Lung (tissue), 12 donors: ENCODE measurements around the gene CD44. TPM values are rescaled to one million over a fixed set of nuclear protein-coding genes. Genes with fewer than 3 reads are reported as not detected.

Source experiments
- ATAC-seq: fragments of 200-7000 bp; cut with Tn5 transposase; one replicate; pipeline ENCODE4 v1.9.1; 2020; ENCODE audit warnings: moderate number of reproducible peaks; ENCODE audit not compliant: insufficient read depth, low FRiP score
- DNase-seq, 3 donors: peaks; one replicate each; pipeline ENCODE4 v3.0.0-alpha.2; 2013 to 2017
- H3K27ac ChIP-seq, 2 donors: one replicate each; pipeline ENCODE4 v1.5.1; 2013; ENCODE audit warnings: mild to moderate bottlenecking in 2 of 2, moderate library complexity in 2 of 2, control low read depth in 1 of 2, inconsistent platforms in 1 of 2, low read depth in 1 of 2, low read length in 1 of 2
- H3K27me3 ChIP-seq, 3 donors: one replicate each; pipeline ENCODE4 v1.5.1; 2013; ENCODE audit warnings: low read length in 2 of 3; ENCODE audit not compliant: control insufficient read depth in 3 of 3, insufficient read depth in 3 of 3
- H3K36me3 ChIP-seq, 4 donors: one replicate each; pipeline ENCODE4 v1.5.1; 2013; ENCODE audit warnings: low read length in 4 of 4, mild to moderate bottlenecking in 1 of 4, moderate library complexity in 1 of 4; ENCODE audit not compliant: control insufficient read depth in 4 of 4, insufficient read depth in 4 of 4
- H3K4me1 ChIP-seq, 5 donors: one replicate each; pipeline ENCODE4 v1.5.1; 2013; ENCODE audit warnings: low read length in 5 of 5, mild to moderate bottlenecking in 2 of 5, moderate library complexity in 1 of 5; ENCODE audit not compliant: control insufficient read depth in 5 of 5, insufficient read depth in 5 of 5
- H3K4me3 ChIP-seq: one replicate; pipeline ENCODE4 v1.5.1; 2013; ENCODE audit warnings: mild to moderate bottlenecking, control low read depth, moderate library complexity
- H3K9ac ChIP-seq, 2 donors: one replicate each; pipeline ENCODE4 v1.5.1; 2013; ENCODE audit warnings: low read length in 2 of 2, control low read depth in 1 of 2; ENCODE audit not compliant: insufficient read depth in 1 of 2
- H3K9me3 ChIP-seq, 4 donors: one replicate each; pipeline ENCODE4 v1.5.1; 2013; ENCODE audit warnings: low read length in 3 of 4, mild to moderate bottlenecking in 1 of 4, moderate library complexity in 1 of 4; ENCODE audit not compliant: control insufficient read depth in 4 of 4, insufficient read depth in 3 of 4
- WGBS, 2 donors: extraction: QIAGEN DNeasy Blood & Tissue Kit; methylation state at CpG; one replicate each; pipeline ENCODE4 v1.1.7; 2013; 5-methylcytosine and 5-hydroxymethylcytosine counted together
- polyA plus RNA-seq, 2 donors: library from polyadenylated mRNA; stranded (reverse); fragments of 200-250 nt; gene quantifications; one replicate each; pipeline ENCODE4 v1.2.1, GENCODE V29; 2013
- total RNA-seq, 2 donors: library from RNA; depleted of rRNA in 1 of 2; stranded (reverse); fragments of >200 nt in 1 of 2; gene quantifications; one replicate each; pipeline ENCODE4 v1.2.1, GENCODE V29; 2014 to 2021
- TF ChIP-seq, protein P1 (sequence below): IDR thresholded peaks from 2 replicates; pipeline ENCODE4 v1.5.1; 2012; ENCODE audit warnings: mild to moderate bottlenecking; ENCODE audit errors: control extremely low read depth, extremely low read depth
- donor health status: control.
- donor health status: control.
- donor health status: Bipolar disorder and iron deficiency.
- donor health status: healthy.
- donor health status: DM: yes; HTN: yes; CAD: no.

Gene CD44
- total and polyA plus RNA-seq, 4 donors = 115 to 636 (median 544) TPM

- 53 to 62% methylated on average over 4 of the region's 4 CpGs for WGBS, 2 donors
- H3K9ac ChIP-seq = no peak overlapping the region
- no peak overlapping the region for H3K27ac ChIP-seq
- no peaks in the 10 kb centered on the region for H3K36me3 ChIP-seq
- TF ChIP-seq, protein P1, sequence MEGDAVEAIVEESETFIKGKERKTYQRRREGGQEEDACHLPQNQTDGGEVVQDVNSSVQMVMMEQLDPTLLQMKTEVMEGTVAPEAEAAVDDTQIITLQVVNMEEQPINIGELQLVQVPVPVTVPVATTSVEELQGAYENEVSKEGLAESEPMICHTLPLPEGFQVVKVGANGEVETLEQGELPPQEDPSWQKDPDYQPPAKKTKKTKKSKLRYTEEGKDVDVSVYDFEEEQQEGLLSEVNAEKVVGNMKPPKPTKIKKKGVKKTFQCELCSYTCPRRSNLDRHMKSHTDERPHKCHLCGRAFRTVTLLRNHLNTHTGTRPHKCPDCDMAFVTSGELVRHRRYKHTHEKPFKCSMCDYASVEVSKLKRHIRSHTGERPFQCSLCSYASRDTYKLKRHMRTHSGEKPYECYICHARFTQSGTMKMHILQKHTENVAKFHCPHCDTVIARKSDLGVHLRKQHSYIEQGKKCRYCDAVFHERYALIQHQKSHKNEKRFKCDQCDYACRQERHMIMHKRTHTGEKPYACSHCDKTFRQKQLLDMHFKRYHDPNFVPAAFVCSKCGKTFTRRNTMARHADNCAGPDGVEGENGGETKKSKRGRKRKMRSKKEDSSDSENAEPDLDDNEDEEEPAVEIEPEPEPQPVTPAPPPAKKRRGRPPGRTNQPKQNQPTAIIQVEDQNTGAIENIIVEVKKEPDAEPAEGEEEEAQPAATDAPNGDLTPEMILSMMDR = no peak
- no peaks in the 10 kb centered on the region for H3K27me3 ChIP-seq
- DNase-seq (no peak), ATAC-seq (no peak)
- H3K4me1 ChIP-seq = peaks cover 0 to 16% (median 3%) of the 10 kb centered on the region in 5 donors
- no peaks in the 10 kb centered on the region for H3K9me3 ChIP-seq
- H3K4me3 ChIP-seq = no peak overlapping the region
Measured at GRCh38 chr11:35235936-35236666, 97.1 kb downstream of the CD44 start.

DNA sequence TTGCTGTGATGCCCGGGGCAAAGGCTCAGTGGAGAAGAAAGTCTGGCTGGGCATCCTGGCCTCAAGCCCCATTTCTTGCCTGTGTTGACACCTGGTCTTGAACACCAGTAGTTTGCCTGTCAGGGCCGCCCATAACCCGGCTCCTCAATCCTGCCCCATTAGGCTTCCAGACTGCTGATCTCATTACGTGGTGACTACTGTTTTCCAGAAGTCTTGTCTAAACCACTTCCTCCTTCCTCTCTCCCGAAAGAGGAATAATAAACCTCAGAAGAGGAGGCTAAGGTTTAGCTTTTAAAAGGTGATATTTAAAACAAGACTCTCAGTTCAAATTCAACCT is 97.7 kb downstream of the CD44 start:
- TF ChIP-seq, protein P1 = no peak
- DNase-seq = no peak
- Histone ChIP-seq H3K9ac (no peak overlapping the region), H3K27me3 (no peaks in the 10 kb centered on the region), H3K27ac (no peak overlapping the region), H3K36me3 (no peaks in the 10 kb centered on the region), H3K4me3 (no peak overlapping the region), H3K9me3 (no peaks in the 10 kb centered on the region), H3K4me1 (peaks cover 0 to 16% (median 3%) of the 10 kb centered on the region in 5 donors)
- 41 to 66% methylated on average over 5 of the region's 5 CpGs for WGBS, 2 donors
- no peak for ATAC-seq

- no peak for ATAC-seq
- Histone ChIP-seq H3K27me3 (no peaks in the 10 kb centered on the region), H3K27ac (no peak overlapping the region), H3K9ac (no peak overlapping the region), H3K36me3 (no peaks in the 10 kb centered on the region), H3K4me3 (no peak overlapping the region), H3K4me1 (peaks cover 0 to 16% (median 3%) of the 10 kb centered on the region in 5 donors), H3K9me3 (no peaks in the 10 kb centered on the region)
- TF ChIP-seq, protein P1 = no peak
- WGBS, 2 donors = 77 to 83% methylated on average over 1 of the region's 1 CpG
- peak; percentile 32 to 77 (median 62) for DNase-seq
Measured at GRCh38 chr11:35237351-35237750, 98.4 kb downstream of the CD44 start.
